ENCODE data around the gene LRGUK.

DNA sequence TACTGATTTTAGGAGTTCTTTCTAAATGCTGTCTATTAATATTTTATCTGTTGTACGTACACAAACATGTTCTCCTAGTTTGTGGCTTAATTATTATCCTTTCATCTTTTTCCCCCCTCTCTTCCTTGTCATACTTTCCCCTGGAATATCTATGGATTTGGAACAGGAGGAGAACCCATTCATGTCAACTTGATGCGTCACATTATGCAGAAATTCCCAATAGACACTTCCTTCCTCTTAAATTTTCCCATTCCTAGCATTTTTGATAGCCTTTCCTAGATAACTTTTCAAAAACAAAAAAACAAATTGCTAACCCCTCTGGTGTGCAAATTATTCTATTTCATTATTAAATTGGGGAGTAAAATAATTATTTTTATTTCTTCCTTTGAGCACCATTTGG lies 153.4 kb downstream of the LRGUK start:
- TF ChIP-seq POLR2A (IDR thresholded peaks at IDR 0.05; ENCODE audit: low read depth, low read length) (no peak), MXI1 (IDR thresholded peaks at IDR 0.05; ENCODE audit: borderline replicate concordance, low read depth, low read length) (no peak), CEBPB (IDR thresholded peaks at IDR 0.05; ENCODE audit: low read depth, low read length) (no peak)
- TF ChIP-seq, protein P1, sequence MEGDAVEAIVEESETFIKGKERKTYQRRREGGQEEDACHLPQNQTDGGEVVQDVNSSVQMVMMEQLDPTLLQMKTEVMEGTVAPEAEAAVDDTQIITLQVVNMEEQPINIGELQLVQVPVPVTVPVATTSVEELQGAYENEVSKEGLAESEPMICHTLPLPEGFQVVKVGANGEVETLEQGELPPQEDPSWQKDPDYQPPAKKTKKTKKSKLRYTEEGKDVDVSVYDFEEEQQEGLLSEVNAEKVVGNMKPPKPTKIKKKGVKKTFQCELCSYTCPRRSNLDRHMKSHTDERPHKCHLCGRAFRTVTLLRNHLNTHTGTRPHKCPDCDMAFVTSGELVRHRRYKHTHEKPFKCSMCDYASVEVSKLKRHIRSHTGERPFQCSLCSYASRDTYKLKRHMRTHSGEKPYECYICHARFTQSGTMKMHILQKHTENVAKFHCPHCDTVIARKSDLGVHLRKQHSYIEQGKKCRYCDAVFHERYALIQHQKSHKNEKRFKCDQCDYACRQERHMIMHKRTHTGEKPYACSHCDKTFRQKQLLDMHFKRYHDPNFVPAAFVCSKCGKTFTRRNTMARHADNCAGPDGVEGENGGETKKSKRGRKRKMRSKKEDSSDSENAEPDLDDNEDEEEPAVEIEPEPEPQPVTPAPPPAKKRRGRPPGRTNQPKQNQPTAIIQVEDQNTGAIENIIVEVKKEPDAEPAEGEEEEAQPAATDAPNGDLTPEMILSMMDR (conservative IDR thresholded peaks at IDR 0.05; ENCODE audit: low read depth, low read length) = no peak
- TF ChIP-seq, protein P2, sequence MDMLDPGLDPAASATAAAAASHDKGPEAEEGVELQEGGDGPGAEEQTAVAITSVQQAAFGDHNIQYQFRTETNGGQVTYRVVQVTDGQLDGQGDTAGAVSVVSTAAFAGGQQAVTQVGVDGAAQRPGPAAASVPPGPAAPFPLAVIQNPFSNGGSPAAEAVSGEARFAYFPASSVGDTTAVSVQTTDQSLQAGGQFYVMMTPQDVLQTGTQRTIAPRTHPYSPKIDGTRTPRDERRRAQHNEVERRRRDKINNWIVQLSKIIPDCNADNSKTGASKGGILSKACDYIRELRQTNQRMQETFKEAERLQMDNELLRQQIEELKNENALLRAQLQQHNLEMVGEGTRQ (IDR thresholded peaks at IDR 0.05; ENCODE audit: low read depth, low read length) = no peak
